ENCODE measurements around the gene CAPN1.

Gene CAPN1

DNA sequence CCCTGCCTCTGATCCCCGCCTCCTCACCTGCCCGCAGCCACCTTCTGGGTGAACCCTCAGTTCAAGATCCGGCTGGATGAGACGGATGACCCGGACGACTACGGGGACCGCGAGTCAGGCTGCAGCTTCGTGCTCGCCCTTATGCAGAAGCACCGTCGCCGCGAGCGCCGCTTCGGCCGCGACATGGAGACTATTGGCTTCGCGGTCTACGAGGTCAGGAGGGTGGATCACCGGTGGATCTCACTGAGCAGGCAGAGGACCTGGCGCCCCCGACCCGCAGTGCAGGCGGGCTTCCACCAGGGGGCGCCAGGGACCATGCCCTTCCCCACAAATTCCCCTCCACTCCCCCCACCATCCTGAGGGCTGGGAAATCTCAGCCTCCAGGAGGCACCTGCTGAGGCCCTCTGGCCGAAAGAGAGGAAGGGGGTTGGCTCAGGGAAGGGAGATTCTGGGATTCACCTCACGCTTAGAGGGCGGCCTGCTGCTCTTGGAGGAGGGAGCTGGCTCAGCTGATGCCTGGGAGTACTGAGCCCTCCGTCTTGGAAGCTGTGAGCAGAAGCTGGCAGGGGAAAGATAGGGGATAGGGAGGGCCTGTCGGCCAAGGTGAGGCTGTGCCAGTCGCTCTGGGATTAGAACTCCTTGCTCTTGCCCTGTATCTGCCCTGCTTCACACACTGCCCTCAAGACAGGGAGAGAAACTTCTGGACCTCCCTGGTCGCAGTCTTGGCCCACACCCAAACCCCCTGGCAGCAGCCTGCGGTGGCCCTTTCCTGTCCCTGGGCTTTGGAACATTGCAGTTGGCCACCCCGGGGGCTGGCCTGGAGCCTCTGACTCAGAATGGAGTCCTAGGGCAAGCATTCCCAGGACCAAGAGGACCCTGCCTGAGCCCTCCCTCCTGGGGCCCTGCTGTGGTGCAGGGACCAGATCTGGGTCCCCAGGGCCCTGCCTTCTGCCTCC lies 23.2 kb downstream of the CAPN1 start:
- no peak overlapping the region for H3K4me3 ChIP-seq (ENCODE audit: low read length)
- peak; percentile 72 for TF ChIP-seq CTCF (conservative IDR thresholded peaks at IDR 0.05; ENCODE audit: low read length)
- peak; percentile 20 for DNase-seq (ENCODE audit: low read depth)

GRCh38 chr11:65205602-65205967 lies 23.9 kb downstream of the CAPN1 start:
- no peak for TF ChIP-seq CTCF (conservative IDR thresholded peaks at IDR 0.05; ENCODE audit: low read length)
- H3K4me3 ChIP-seq (ENCODE audit: low read length) = no peak overlapping the region

GRCh38 chr11:65206441-65206841 lies 24.7 kb downstream of the CAPN1 start:
- DNase-seq (ENCODE audit: low read depth) = no peak
- TF ChIP-seq CTCF (conservative IDR thresholded peaks at IDR 0.05; ENCODE audit: low read length) = no peak
- H3K4me3 ChIP-seq (ENCODE audit: low read length) = no peak overlapping the region

More at GRCh38 chr11:65205602-65205967, 23.9 kb downstream of the CAPN1 start:
- no peak for DNase-seq (ENCODE audit: low read depth)

DNA sequence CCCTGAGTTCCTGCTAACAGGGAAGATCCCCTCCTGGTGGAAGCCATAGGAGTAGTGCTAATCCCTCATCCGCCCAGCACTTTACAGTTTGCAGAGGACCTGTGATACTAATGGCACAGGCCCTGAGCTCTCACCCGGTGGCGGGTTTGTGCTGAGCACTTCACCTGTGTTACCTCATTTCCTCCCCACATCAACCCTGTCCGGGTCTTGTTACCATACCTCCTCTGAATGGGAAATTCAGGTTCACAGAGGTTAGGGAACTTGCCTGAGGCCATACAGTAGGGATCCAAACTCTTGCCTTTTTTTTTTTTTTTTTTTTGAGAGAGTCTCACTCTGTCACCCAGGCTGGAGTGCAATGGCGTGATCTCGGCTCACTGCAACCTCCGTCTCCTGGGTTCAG lies 25.2 kb downstream of the CAPN1 start:
- no peak for DNase-seq (ENCODE audit: low read depth)
- no peak overlapping the region for H3K4me3 ChIP-seq (ENCODE audit: low read length)
- no peak for TF ChIP-seq CTCF (conservative IDR thresholded peaks at IDR 0.05; ENCODE audit: low read length)

DNA sequence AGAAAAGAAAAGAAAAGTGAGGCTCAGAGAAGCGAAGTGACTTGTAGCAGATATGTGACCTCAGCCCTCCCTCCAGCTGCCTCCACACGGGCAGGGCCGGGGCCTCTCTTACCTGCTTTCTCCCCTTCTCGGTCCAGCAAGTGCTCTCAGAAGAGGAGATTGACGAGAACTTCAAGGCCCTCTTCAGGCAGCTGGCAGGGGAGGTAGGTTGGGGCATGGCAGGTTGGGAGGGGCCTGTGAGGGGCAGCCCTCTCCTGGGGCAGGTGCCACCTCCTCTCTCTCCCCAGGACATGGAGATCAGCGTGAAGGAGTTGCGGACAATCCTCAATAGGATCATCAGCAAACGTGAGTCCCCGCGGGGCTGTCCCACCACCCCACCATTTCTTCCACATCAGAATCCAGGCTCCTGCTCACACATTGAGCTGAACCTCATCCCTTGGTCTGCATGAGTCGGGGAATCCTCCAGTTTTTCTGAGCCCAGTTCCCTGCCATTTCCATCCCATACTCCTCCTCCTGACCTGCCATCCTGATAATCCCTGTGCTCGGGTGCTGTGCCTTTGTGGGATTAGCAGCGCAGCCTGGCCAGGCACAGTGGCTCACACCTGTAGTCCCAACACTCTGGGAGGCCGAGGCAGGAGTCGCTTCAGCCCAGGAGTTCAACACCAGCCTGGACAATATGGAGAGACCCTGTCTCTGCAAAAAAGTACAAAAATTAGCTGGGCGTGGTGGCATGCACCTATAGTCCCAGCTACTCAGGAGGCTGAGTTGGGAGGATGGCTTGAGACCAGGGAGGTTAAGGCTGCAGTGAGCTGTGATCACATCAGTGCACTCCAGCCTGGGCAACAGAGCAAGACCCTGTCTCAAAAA lies 26.4 kb downstream of the CAPN1 start:
- H3K4me3 ChIP-seq (ENCODE audit: low read length) = no peak overlapping the region
- TF ChIP-seq CTCF (conservative IDR thresholded peaks at IDR 0.05; ENCODE audit: low read length) = no peak
- no peak for DNase-seq (ENCODE audit: low read depth)

- no peak for TF ChIP-seq CTCF (conservative IDR thresholded peaks at IDR 0.05; ENCODE audit: low read length)
- H3K4me3 ChIP-seq (ENCODE audit: low read length) = no peak overlapping the region
- no peak for DNase-seq (ENCODE audit: low read depth)
These were observed 27.3 kb downstream of the CAPN1 start for GRCh38 chr11:65208785-65209710.
